K562 (cell line): ENCODE data around the gene VTI1B. TPM values are rescaled to one million over a fixed set of nuclear protein-coding genes. Genes with fewer than 3 reads are reported as not detected.
A peak's percentile ranks its signal among the peaks of the same experiment; 100 is the strongest.

Source experiments
- DPF2 ChIP-seq: fragments of 450-650 bp; IDR thresholded peaks from 2 replicates; pipeline ENCODE4 v1.6.1; 2016
- GTF2F1 ChIP-seq: IDR thresholded peaks from 2 replicates; pipeline ENCODE4 v1.6.1; 2011; ENCODE audit warnings: low read depth, low read length, improper control_type of control experiment
- LARP7 ChIP-seq: fragments of 450-650 bp; IDR thresholded peaks from 2 replicates; pipeline ENCODE4 v1.6.1; 2016
- NR3C1 ChIP-seq: sonication (generic); formaldehyde crosslinking; IDR thresholded peaks from 2 replicates; pipeline ENCODE4 v1.8.1; 2022; ENCODE audit warnings: missing genetic modification reagents
- PTRF ChIP-seq: fragments of 450-650 bp; IDR thresholded peaks from 2 replicates; pipeline ENCODE4 v1.6.1; 2016; ENCODE audit warnings: mild to moderate bottlenecking, missing genetic modification characterization, missing compliant biosample characterization
- ZFP30 ChIP-seq: fragments of 250-450 bp; sonication (Bioruptor Pico); IDR thresholded peaks from 2 replicates; pipeline ENCODE4 v1.8.0; 2022; ENCODE audit warnings: moderate library complexity, mild to moderate bottlenecking, inconsistent platforms, borderline replicate concordance
- ZFX ChIP-seq: sonication (generic); formaldehyde crosslinking; IDR thresholded peaks from 2 replicates; pipeline ENCODE4 v1.8.0; 2022; ENCODE audit warnings: mild to moderate bottlenecking, missing genetic modification reagents, moderate library complexity
- ZNF695 ChIP-seq: fragments of 450-650 bp; formaldehyde crosslinking; IDR thresholded peaks from 2 replicates; pipeline ENCODE4 v1.4.0; 2020; ENCODE audit warnings: mild to moderate bottlenecking, moderate library complexity
- polyA plus RNA-seq, 8 experiments: library from polyadenylated mRNA; depleted of rRNA in 4 of 8; stranded (reverse) in 5 of 8; unstranded in 3 of 8; fragments of >200 nt; fragmentation: Nextera tagmentation in 2 of 8; fragmentation: Illumina TruSeq in 1 of 8; extraction: Ambion mirVana in 2 of 8; extraction: Trizol in 1 of 8; gene quantifications; 2 replicates each; pipeline versions ENCODE4 v1.2.1 to v1.2.3, GENCODE V29; 2011 to 2014; ENCODE audit warnings: inconsistent platforms in 1 of 8, missing spikeins in 1 of 8
- total RNA-seq, 7 experiments: library from RNA; depleted of rRNA in 6 of 7; stranded (reverse); fragments of >200 nt in 6 of 7; fragmentation: Illumina TruSeq in 2 of 7; extraction: Trizol in 2 of 7; gene quantifications; 2 replicates each; pipeline versions ENCODE4 v1.2.1 to v1.2.3, GENCODE V29; 2011 to 2021; ENCODE audit warnings: low replicate concordance in 1 of 7
- TF ChIP-seq, protein P1 (sequence below): fragments of 250-450 bp; sonication (Bioruptor Pico); IDR thresholded peaks from 2 replicates; pipeline ENCODE4 v1.5.1; 2021; ENCODE audit warnings: mild to moderate bottlenecking
- TF ChIP-seq, protein P2 (sequence below): fragments of 450-650 bp; IDR thresholded peaks from 2 replicates; pipeline ENCODE4 v1.7.0; 2016; ENCODE audit warnings: borderline replicate concordance
- TF ChIP-seq, protein P3 (sequence below), 2 experiments: fragments of 450-650 bp; formaldehyde crosslinking in 1 of 2; IDR thresholded peaks; 2 replicates each; pipeline versions ENCODE4 v1.4.0 to v1.6.1; 2014 to 2020; ENCODE audit warnings: mild to moderate bottlenecking in 2 of 2, borderline replicate concordance in 1 of 2, low read depth in 1 of 2
- TF ChIP-seq, protein P4 (sequence below), 2 experiments: fragments of 450-650 bp in 1 of 2; sonication (generic) in 1 of 2; formaldehyde crosslinking in 1 of 2; IDR thresholded peaks in 1 of 2; conservative IDR thresholded peaks in 1 of 2; 2 replicates each; pipeline versions ENCODE4 v1.6.1 to v1.8.1; 2016 to 2023; ENCODE audit warnings: mild to moderate bottlenecking in 2 of 2, moderate library complexity in 2 of 2, inconsistent platforms in 1 of 2, missing genetic modification reagents in 1 of 2
- TF ChIP-seq, protein P5 (sequence below): fragments of 200-400 bp; formaldehyde crosslinking; IDR thresholded peaks from 2 replicates; pipeline ENCODE4 v1.6.1; 2017; ENCODE audit warnings: mild to moderate bottlenecking, low read depth, low read length, moderate library complexity

Gene VTI1B
- total and polyA plus RNA-seq, 9 of the 15 experiments (the other 6 are each of a cell fraction or from before 2014, with no cell fraction given) = 7.8 to 69.8 (median 50.1) TPM

GRCh38 chr14:67680941-67681340, 6.5 kb upstream of the VTI1B start (continued):
- TF ChIP-seq, protein P1, sequence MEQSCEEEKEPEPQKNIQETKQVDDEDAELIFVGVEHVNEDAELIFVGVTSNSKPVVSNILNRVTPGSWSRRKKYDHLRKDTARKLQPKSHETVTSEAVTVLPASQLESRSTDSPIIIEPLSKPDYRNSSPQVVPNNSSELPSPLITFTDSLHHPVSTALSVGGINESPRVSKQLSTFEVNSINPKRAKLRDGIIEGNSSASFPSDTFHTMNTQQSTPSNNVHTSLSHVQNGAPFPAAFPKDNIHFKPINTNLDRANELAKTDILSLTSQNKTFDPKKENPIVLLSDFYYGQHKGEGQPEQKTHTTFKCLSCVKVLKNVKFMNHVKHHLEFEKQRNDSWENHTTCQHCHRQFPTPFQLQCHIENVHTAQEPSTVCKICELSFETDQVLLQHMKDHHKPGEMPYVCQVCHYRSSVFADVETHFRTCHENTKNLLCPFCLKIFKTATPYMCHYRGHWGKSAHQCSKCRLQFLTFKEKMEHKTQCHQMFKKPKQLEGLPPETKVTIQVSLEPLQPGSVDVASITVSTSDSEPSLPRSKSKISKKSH (CRISPR knock-in tag) = no peak
- TF ChIP-seq NR3C1 (CRISPR knock-in tag) (no peak), LARP7 (no peak), GTF2F1 (no peak), DPF2 (peak; percentile 11; the same call in 1 of the 2 replicates), ZFP30 (CRISPR knock-in tag) (no peak), ZFX (peak; percentile 77), PTRF (tag) (no peak), ZNF695 (no peak)
- TF ChIP-seq, protein P2, sequence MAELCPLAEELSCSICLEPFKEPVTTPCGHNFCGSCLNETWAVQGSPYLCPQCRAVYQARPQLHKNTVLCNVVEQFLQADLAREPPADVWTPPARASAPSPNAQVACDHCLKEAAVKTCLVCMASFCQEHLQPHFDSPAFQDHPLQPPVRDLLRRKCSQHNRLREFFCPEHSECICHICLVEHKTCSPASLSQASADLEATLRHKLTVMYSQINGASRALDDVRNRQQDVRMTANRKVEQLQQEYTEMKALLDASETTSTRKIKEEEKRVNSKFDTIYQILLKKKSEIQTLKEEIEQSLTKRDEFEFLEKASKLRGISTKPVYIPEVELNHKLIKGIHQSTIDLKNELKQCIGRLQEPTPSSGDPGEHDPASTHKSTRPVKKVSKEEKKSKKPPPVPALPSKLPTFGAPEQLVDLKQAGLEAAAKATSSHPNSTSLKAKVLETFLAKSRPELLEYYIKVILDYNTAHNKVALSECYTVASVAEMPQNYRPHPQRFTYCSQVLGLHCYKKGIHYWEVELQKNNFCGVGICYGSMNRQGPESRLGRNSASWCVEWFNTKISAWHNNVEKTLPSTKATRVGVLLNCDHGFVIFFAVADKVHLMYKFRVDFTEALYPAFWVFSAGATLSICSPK = no peak
- TF ChIP-seq, protein P3, sequence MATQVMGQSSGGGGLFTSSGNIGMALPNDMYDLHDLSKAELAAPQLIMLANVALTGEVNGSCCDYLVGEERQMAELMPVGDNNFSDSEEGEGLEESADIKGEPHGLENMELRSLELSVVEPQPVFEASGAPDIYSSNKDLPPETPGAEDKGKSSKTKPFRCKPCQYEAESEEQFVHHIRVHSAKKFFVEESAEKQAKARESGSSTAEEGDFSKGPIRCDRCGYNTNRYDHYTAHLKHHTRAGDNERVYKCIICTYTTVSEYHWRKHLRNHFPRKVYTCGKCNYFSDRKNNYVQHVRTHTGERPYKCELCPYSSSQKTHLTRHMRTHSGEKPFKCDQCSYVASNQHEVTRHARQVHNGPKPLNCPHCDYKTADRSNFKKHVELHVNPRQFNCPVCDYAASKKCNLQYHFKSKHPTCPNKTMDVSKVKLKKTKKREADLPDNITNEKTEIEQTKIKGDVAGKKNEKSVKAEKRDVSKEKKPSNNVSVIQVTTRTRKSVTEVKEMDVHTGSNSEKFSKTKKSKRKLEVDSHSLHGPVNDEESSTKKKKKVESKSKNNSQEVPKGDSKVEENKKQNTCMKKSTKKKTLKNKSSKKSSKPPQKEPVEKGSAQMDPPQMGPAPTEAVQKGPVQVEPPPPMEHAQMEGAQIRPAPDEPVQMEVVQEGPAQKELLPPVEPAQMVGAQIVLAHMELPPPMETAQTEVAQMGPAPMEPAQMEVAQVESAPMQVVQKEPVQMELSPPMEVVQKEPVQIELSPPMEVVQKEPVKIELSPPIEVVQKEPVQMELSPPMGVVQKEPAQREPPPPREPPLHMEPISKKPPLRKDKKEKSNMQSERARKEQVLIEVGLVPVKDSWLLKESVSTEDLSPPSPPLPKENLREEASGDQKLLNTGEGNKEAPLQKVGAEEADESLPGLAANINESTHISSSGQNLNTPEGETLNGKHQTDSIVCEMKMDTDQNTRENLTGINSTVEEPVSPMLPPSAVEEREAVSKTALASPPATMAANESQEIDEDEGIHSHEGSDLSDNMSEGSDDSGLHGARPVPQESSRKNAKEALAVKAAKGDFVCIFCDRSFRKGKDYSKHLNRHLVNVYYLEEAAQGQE (IDR thresholded peaks at IDR 0.05; ENCODE audit: borderline replicate concordance) = no peak
- TF ChIP-seq, protein P3 (CRISPR knock-in tag; IDR thresholded peaks at IDR 0.05; ENCODE audit: low read depth) = no peak
- TF ChIP-seq, protein P4, sequence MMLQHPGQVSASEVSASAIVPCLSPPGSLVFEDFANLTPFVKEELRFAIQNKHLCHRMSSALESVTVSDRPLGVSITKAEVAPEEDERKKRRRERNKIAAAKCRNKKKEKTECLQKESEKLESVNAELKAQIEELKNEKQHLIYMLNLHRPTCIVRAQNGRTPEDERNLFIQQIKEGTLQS (IDR thresholded peaks at IDR 0.05) = peak; percentile 84
- TF ChIP-seq, protein P4 (CRISPR knock-in tag; conservative IDR thresholded peaks at IDR 0.05) = no peak
- TF ChIP-seq, protein P5, sequence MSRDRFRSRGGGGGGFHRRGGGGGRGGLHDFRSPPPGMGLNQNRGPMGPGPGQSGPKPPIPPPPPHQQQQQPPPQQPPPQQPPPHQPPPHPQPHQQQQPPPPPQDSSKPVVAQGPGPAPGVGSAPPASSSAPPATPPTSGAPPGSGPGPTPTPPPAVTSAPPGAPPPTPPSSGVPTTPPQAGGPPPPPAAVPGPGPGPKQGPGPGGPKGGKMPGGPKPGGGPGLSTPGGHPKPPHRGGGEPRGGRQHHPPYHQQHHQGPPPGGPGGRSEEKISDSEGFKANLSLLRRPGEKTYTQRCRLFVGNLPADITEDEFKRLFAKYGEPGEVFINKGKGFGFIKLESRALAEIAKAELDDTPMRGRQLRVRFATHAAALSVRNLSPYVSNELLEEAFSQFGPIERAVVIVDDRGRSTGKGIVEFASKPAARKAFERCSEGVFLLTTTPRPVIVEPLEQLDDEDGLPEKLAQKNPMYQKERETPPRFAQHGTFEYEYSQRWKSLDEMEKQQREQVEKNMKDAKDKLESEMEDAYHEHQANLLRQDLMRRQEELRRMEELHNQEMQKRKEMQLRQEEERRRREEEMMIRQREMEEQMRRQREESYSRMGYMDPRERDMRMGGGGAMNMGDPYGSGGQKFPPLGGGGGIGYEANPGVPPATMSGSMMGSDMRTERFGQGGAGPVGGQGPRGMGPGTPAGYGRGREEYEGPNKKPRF = no peak
